Activated effector memory CD4-positive, alpha-beta T cell treated with anti-CD3 and anti-CD28 coated beads, Interleukin-2, amount 50 U/mL, for 16 hours (primary cell): ENCODE results near the gene TMEM132C.

ENCODE experiments used
- DNase-seq: peaks from one replicate; pipeline ENCODE4 v3.0.0-alpha.2; 2020

Gene TMEM132C

DNA sequence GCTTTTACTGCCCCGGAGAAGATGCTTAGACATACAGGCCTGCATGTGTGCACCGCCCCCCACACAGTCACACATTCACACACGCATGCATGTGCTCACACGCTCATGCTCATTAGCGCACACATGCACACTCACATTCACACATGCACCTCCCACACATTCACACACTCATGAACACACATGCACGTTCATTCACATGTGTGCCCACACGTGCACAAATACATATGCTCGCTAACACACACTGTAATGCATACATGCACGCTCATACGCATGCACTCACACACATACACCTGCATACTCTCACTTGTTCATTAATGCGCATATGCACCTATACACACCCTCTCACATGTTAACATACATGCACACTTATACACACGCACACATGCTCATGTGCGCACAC, 21.9 kb downstream of the TMEM132C start:
- no peak for DNase-seq

DNA sequence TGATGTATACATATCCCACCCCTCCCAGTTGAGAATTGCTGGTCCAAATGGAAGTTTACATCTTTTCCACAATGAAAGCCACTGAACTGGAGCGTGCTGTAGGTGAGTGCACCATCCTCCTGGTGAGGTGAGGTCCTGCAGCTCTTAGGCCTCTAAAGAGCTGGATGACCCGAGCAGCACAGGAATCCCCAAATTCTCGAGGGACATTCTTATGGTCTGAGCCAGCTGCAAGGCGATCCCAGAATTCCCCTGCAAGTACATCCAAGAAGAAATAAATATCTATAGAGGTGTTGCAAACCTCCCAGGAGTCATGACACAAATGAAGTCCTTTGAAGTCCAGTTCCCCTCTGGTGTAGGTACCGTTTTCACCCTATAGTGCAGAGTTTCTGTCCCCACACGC, 24.0 kb downstream of the TMEM132C start:
- no peak for DNase-seq

DNA sequence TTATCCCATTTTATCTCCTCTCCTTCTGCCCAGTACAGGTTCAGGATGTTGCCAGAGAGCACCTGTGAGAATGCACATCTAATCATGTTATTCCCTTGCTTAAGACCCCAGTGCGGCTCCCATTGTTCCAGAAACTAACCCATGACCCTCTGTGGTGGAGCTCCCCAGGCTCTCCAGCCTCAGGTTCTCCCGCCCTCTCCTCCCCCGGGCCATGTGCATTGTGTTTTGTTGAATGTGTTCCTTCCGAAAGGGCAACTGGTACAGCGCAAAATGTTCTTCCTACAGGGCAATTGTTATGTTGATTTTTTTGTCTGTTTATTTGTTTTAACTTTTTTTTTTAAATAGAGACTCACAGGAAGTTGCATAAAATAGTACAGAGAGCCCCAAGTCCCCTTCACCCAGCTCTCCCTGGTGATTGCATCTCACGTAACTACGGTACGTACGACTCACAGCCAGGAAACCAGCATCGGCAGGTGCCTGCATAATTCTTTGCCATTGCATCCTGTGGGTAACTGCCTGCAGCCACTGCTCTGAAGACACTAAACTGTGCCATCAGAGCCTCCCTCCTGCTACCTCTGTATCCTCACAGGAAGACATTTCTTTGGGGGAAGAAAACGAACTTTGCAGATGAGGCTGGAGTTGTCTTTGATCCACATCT, 31.2 kb downstream of the TMEM132C start:
- no peak for DNase-seq

DNA sequence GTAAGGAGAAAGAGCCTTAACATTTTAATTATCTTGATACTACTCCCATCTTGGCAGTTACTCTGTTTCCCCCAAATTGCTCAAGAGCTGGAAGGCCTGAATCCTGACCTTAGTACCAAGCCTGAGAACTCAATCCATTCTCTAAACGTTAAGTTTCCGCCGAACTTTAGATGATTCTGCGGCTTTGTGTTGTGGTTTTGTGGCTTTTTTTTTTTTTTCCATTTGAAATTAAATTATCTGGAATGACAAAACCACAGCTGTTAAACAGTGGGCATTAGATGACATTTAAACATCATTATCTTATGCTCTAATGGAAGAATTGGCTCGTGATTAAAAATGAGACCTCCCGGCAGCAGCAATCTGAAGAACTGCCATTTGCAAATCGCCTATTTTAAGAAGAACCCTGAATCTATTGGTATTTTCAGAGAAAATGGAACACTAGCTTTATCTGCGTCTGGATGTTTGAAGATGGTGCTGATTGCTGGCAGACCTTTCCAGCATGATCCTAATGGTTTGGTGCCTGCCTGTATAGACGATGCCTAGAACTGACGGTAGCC, 38.4 kb downstream of the TMEM132C start:
- no peak for DNase-seq

DNA sequence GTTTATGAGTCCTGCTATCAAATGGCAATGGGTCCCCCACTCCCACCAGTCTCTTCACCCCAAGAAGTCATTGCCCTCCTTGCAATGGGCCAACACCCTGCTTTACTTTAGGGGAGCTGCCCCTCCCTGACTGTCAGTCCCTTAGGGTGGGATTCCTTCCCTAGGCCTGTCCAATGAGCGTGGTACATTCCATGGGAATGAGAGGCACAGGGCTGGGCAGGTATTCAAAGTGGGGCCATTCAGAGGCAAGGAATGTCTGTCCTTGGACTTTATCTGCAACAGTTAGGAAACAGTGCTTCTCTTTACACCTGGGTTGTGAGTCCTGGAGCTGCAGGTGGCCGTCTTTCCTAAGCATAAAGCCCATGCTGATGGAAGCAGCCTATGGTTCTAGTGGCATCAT, 40.8 kb downstream of the TMEM132C start:
- DNase-seq = no peak

DNA sequence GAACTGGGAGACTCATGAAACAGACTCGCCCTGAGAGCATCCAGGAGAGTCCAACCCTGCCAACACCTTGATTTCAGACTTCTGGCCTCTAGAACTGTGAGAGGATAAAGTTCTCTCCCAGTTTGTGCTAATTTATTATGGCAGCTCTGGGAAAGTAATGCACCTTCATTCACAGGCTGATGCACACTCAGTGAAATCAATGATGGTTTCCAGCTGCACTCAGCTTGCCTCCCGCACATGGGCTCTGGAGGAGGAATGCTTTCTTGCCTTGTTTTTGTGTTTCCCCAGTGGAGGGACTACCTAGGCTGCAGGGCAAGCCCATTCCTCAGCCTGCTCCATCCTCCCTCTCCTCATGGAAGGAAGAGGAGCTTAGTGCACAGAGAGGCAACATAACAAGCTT, 45.7 kb downstream of the TMEM132C start:
- DNase-seq = no peak

DNA sequence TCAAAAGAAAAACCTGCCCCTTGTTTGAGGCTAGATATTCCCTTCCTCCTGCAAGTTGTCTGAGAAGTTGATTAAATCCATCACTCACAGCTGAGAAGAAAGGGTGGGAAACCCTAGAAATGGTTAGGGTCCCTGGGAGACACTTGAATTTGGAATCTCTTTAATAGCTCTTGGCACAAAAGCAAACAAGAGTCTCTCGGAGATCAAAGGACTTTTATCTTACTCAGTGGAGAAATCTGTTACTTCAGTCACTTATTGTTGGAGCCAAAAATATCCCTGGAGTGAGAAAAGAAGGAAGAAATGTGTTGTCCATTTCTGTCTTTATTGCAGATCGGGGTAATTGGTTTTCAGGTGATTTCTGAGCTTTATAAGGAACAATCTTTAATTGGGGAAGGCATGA, 47.0 kb downstream of the TMEM132C start:
- no peak for DNase-seq

DNA sequence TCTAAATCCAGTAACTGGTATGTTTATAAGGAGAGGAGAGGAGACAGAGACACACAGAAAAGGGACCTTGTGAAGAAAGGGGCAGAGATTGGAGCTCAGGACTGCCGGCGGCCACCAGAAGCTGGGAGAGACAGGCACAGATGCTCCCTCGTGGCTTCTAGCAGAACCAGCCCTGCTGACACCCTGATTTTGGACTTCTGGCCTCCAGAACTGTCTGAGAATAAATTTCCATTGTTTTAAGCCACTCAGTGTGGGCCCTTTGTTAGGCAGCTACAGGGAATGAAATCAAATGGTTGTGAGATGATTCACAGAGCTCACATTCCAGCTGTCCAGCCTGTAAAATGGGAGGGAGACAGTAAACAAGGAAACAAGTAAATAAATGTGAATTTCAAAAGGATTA, 47.6 kb downstream of the TMEM132C start:
- DNase-seq = no peak

DNA sequence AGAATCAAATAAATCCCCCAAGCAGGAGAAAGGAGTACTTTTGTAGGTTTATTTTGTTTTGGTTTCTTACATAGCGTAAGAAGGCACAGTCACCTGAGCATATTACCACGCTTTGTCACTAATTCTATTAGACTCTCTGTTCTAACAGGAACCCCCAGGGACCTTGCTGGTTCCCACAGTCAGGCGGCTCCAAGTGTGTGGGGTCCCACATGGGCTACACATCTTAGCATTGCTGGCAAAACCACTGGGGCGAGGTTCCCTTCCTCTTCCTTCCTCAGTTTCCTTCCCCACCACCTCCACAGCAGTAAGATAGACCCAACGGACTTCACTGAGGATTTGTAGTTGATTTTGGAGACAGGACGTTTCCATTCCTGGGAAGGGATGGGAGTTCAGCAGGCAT, 49.1 kb downstream of the TMEM132C start:
- DNase-seq = no peak

DNA sequence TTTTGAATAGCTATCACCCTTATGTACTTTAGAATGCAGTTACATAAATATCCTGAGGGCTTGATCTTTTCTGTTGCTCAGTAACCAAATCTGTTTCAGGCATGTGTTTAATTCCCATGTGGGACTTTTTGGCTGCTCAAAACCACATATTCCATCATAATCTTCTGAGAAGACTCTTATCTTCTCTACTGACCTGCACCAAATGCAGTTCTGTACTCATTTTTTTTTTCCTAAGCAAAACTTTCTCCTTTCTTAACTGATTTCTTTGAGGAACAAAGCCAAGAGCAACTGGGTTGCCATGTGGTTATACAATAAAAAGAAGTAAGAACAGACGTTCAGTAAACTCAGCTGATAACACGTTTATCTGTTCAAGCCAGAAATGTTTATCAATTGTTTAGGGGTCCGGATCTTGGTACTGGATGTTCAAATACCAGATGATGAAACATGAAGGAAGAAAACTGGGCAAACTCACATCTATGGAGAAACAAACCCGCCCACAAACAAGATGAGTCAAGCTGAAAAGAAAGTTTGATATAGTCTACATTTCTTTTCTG, 50.1 kb downstream of the TMEM132C start:
- no peak for DNase-seq

DNA sequence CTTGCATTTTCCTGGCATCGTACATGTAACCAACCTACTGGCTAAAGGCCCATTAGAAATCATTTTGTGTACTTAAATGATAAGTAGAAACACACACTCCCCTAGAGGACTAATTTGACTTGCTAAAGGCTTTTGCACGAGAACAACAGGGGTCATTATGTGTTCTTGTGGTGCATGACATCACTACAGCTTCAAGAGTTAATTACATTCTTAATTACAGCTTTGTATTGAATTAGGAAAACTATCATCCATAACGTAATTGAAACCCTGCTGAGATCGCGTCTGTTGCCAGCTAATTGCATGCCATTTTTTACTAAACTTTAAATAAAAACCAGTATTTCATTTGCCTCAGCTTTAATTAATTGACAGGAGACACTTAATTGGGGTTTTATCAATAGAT, 51.4 kb downstream of the TMEM132C start:
- no peak for DNase-seq

DNA sequence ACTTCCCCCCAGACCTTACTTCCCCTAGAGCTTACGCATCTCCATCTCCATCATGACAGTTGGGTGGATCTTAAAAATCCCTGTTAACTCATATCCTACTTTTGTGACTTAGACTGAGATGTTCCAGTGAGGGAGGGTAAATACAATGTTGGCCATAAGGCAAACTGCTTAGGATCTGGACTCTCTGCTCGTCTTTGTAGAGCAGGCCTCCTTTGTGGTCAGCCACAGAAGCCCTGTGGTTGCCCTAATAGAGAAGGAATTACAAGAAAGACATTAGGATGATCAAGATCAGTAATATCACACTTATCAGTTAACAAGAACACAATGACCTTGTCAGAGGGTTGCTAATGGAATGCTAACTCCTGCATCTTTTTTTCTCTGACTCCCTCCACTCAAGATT, 52.0 kb downstream of the TMEM132C start:
- DNase-seq = no peak

DNA sequence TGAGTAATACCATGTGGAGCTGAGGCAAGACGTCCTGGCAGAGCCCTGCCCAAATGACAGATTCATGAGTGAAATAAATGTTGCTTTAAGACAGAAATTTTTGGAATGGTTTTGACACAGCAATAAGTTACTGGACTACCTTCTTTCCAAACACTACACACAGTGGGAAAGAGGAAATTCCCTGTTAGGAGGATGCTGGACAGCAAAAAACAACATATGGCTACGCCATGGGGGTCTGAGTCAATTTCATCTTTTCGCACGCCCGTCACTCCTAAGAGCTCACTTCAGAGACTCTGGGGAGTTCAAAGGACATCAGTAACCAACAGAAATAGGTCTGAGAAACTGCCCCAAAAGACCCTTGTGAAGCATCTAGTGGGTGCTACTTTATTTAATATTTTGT, 55.4 kb downstream of the TMEM132C start:
- DNase-seq = no peak

DNA sequence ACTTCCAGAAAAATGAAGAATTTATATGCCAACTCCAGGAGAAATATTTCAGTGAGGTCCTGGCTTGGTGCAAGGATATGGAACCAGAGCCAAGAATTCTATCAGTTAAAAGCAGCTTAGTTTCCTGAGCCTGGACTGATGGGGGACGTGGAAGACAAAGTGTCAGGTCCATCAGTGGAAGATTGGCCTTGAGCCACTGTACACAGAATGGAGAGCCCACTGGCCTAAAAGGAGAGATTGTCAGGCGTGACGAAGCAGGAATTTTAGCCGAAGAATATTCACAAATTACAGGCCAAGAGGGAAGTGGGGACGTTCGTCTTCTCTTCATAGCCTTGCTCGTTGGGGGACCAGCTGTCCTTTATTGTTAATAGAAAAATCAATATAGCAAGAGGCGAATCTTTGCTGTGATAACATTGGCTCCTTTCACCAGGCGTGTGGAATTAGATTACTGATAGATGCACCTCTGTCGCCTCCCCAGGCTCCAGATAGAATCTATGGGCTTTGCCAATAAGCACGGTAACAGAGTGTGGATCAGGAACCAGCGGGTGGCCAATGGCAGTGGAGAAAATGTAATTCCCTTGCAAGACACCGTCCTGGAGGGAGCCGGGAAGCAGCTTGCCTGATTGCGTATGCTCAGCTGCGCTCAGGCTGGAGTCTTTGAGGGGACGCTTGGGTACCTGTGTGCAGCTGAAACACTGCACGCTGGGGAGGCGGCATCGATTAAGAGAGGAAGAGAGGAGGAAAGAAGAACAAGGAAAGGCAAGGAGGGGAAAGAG, 56.4 kb downstream of the TMEM132C start:
- no peak for DNase-seq

DNA sequence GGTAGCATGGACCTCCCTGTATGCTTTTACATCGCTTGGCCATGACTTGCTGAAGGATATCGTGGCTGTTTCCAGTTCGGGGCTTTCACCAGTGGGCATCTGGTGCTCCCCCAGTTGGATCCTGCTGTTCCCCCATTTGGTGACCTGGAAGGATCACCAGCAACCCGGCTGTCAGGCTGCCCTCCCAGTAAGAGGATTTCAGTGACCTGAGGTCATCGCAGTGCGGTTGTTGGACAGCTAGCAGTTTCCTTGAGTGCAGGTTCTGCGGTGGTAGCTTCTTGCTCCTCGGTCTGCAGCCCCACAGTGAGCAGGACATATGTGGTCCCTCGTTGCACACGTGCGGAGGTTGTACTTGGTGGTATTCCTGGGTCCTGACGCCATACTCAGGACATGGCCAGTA, 58.7 kb downstream of the TMEM132C start:
- no peak for DNase-seq

DNA sequence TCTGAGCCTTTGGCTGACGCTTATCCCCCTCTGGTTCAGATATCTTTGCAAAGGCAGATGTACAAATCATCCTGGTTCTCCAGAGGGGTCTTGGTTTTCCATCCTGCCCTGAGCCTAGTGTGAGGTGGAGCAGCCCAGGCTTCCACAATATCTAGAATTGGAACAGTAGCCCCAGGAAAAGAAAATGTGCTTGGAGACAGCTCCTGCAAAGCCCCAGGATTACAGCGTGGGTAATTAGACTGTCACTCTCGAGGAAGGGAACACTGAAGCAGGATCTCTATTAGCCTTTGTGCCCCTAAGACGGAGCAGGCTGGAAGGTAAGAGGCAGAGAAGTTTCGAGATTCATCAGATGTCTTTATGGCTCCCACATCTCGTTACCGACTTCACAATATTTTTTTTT, 59.4 kb downstream of the TMEM132C start:
- no peak for DNase-seq

DNA sequence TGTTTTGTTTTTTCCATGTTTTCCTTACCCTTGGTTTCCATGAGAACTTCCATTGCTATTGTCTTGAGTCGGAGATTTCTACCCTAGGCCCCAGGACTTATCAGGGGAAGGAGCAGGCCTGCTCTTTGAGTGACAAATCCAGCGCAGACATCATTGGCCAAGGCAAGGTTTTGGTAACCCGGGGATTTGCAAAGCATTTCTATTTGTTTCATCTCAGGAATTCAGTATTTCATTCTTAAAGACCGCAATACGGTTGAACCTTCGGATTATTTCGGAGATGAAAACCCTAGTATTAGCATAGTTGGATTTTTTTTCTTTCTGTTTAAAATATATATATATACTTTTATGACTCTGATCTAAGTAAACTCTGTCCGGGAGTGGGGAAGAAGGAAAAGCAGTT, 62.0 kb downstream of the TMEM132C start:
- DNase-seq = no peak

DNA sequence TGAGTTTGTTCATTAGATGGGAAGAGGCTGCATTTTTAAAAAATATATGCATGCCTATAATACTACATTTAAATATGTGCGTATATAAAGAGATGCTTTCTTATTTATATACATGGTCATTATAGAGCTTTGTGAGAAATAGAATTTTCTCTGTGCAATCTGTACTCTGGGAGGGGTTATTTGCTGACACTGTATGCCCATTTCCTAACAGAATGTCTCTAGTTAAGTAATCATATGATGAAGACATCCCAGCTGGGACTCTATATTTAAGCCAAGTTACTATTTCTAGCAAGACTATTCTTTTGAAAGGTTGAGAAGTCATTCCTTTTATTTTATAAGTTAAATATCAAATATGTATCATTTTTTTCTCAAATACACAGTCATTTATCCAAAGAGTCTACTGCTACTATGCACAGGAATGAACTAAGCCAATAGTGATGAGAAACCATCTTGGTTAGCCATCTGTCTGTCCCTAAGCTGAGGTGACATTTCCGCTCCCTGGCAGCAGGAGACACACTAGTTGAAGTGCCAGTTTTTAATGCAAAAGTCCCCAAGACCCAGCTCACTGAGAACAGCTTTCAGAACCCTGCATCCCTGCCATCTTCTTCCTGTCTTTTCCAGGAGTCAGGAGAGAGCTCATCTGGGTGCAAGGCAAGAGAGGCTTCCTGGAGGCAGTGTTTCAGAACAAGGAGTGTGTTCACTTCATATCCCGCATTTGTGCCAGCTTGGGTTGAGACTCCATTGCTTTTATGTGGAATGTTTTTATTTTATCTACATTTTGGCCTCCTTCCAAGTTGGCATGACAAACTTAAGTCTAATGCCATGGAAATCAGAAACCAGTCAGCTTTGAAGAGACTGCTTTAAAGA, 69.5 kb downstream of the TMEM132C start:
- no peak for DNase-seq

DNA sequence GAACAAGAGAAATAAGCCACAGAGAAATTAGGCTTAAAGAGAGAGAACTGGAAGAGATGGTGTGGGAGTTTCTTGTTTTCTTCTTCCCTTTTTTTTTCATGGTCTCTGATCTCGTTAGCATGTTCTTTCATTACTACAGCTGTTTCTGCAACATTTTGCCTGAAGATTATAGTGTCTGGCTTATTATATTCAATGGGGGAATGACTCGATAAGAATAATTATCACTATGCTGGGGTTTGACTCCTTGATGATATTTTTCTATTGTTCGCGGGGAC, 70.0 kb downstream of the TMEM132C start:
- DNase-seq = no peak

DNA sequence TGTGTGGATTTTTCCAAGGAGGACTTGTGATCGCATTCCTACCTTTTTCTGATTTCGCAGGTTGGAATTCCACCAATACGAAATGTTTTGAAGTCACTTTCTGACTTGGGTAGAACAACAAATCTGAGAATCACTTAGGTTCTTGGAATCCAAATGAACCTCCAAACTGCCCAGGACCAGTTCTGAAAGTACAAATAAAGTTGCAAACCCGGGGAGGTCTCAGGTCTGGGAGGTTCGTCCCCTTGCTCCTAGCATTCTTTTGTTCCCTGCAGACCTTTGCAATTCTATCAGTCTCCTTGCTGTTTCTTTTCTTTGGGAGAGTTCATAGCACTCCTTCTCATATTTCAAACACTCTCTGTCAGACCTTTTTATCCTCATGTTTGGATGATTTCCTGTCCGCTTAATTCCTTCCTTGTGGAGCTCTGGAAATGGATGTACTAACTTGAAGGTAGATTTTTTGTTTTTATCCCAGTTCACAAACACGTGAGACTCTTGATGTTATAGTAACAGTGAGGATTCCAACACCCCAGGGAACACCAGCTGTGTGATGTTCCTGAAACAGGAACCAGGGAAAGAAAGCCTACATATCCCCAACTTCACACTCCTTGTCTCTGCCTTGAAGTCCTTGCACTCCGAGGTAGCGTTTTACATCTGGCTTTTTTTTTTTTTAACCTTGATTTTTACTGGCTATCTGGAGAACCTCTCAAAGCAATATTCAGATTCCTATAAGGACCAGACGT, 70.6 kb downstream of the TMEM132C start:
- DNase-seq = no peak

DNA sequence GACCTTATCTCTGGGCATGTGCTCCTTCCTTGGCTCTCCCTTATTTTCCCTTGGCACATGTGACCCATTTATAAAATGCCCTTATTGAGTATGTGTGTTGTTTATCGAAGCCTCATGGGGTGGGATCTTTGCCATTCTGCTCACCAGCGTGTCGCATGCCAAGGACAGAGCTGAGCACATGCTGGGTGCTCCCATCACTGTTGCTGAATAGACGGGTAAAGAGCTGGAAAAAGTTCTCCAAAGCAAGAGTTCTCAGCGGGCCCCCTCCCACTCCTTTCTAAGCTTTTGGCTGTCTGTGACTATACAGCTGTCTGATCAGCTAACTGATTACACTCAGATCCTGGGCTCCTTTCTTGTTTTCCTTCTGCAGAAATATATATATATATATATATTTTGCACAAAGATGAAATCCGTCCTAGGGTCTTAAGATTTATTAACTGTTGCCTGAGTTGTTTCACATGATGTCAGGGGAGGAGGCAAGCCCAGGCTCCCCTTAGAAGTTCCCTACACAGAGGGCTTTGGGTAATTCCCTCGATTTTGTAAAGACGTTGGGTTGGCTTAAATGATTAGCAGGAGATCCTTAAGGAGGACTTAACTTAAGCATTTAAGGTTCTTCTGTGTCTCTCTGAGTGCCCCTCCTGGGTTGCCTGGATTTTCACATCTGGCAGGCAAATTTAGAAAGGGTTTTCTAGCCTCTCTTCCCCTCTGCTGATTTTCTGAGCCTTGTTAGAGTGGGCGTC, 71.6 kb downstream of the TMEM132C start:
- no peak for DNase-seq

DNA sequence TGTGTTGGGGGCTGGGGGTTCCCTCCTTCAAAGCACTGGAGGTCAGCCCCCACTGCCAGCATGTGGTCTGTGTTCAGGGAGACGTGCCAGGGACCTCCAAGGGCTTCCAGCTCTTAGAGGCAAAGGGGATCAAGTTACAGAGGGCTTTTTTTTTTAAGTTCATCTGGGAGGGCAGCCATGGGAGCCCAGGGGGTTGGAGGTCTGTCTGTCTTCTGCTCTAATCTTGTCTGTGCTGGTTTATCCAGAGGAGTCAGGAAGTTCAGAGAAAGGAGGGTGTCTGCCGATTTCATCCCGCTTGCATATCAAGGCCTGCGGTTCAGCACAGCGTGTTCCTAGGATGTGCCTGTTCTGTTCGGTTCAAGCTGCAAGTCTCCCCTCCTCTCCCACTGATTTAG, 72.2 kb downstream of the TMEM132C start:
- DNase-seq = no peak
